Duodenal mucosa (tissue), 2 donors: ENCODE measurements around the gene PPARG.

Experiments
- H3K27ac ChIP-seq: one replicate; pipeline ENCODE4 v1.7.0; 2013; ENCODE audit warnings: low read depth, low read length
- H3K27me3 ChIP-seq, 2 donors: one replicate each; pipeline ENCODE4 v1.7.0; 2013; ENCODE audit warnings: low read length in 2 of 2, control low read depth in 1 of 2; ENCODE audit not compliant: insufficient read depth in 2 of 2, control insufficient read depth in 1 of 2
- H3K36me3 ChIP-seq, 2 donors: one replicate each; pipeline ENCODE4 v1.7.0; 2013; ENCODE audit warnings: low read length in 2 of 2, control low read depth in 1 of 2; ENCODE audit not compliant: insufficient read depth in 2 of 2, control insufficient read depth in 1 of 2
- H3K4me1 ChIP-seq, 2 donors: one replicate each; pipeline ENCODE4 v1.7.0; 2013; ENCODE audit warnings: low read length in 2 of 2, control low read depth in 1 of 2; ENCODE audit not compliant: insufficient read depth in 2 of 2, control insufficient read depth in 1 of 2
- H3K4me3 ChIP-seq, 2 donors: one replicate each; pipeline ENCODE4 v1.7.0; 2013; ENCODE audit warnings: low read length in 2 of 2, low read depth in 1 of 2
- H3K9ac ChIP-seq, 2 donors: one replicate each; pipeline ENCODE4 v1.7.0; 2013; ENCODE audit warnings: low read length in 2 of 2, low read depth in 1 of 2
- H3K9me3 ChIP-seq, 2 donors: one replicate each; pipeline ENCODE4 v1.7.0; 2013; ENCODE audit warnings: low read length in 2 of 2, control low read depth in 1 of 2; ENCODE audit not compliant: control insufficient read depth in 1 of 2

PPARG gene

DNA sequence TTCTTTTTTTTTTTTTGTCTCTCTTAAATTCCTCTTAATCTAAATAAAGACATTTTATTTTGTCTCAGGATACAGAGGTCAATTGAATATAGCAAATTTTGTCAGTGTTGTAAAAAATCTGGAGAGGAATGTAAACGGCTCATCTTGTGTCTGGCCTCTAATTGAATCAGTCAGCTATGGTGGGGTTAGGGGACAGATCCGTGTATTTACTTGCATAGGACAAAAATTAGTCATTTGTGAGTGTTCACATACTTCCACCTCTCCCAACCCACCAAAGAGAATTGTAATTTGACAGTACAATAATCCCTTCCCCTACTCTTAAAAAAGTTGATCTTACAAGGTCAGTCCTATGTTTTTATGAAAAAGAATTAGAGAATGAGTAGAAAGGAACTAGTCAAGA is 18.3 kb downstream of the PPARG start:
- Histone ChIP-seq H3K27ac (no peak overlapping the region), H3K27me3 (no peaks in the 10 kb centered on the region), H3K4me1 (peaks cover under 1 to 6% of the 10 kb centered on the region in 2 donors), H3K36me3 (no peaks in the 10 kb centered on the region), H3K4me3 (no peak overlapping the region), H3K9ac (no peak overlapping the region), H3K9me3 (no peaks in the 10 kb centered on the region)

DNA sequence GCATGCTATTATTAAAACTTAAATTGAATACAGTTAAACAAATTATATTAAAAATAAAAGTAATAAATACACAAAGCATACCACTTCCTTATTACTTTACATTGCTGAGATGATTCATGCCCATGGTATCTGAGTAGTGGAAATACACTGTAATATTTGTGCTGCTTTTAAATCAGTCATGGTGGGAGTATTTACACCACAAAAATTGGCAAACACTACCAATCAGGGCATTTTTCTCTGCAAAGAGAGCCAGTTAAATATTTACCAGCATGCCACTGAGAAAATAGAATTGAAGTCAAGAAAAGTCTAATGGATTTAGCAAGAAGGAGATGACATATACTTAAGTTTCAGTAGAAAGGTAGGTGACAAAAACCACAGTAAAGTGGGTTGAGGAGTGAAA is 19.6 kb downstream of the PPARG start:
- H3K27ac ChIP-seq: no peak overlapping the region
- H3K9me3 ChIP-seq: no peaks in the 10 kb centered on the region
- no peak overlapping the region for H3K9ac ChIP-seq
- H3K4me3 ChIP-seq: no peak overlapping the region
- no peaks in the 10 kb centered on the region for H3K36me3 ChIP-seq
- H3K27me3 ChIP-seq: no peaks in the 10 kb centered on the region
- H3K4me1 ChIP-seq: peaks cover 0 to 5% of the 10 kb centered on the region in 2 donors

DNA sequence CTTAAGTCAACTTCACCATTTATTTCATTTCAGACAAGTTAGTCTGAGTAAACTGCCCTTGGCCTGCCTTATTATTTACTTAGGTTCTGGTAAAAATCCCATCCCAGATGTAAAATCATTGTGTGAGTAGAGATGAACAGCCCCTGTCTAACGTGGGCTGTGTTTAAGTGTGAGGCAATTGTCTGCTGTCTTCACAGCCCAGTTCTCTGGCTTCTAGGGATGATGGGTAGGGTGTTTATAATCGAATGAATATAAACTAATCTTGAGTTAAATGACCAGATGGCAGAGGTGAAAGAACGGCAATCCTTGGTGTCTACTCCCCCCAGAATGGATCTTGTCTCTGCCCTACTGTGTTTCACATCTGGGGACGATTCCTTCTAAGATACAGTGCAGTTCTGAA is 20.8 kb downstream of the PPARG start:
- H3K27me3 ChIP-seq: no peaks in the 10 kb centered on the region
- no peak overlapping the region for H3K4me3 ChIP-seq
- no peak overlapping the region for H3K9ac ChIP-seq
- no peaks in the 10 kb centered on the region for H3K9me3 ChIP-seq
- no peak overlapping the region for H3K27ac ChIP-seq
- H3K4me1 ChIP-seq: peaks cover 0 to 5% of the 10 kb centered on the region in 2 donors
- H3K36me3 ChIP-seq: no peaks in the 10 kb centered on the region

DNA sequence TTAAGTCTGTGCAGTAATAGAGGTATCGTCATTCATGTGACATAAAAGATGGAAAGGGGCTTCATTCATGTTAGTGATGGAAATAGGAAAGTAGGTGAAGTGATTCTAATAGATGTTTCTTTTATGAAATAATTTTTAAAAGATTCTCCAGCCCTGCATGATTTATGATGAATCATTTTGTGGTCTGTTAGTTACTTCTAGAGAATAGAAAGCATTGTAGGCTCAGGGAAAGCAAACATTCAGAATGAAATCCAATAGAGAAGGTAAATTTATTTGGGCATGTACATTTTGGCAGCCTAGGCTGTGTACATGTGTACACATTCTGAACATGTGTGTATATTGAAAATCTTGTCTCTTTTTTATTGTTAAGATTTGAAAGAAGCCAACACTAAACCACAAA is 23.1 kb downstream of the PPARG start:
- Histone ChIP-seq H3K4me3 (no peak overlapping the region), H3K4me1 (peaks cover 0 to 5% of the 10 kb centered on the region in 2 donors), H3K9me3 (no peaks in the 10 kb centered on the region), H3K27me3 (no peaks in the 10 kb centered on the region), H3K36me3 (no peaks in the 10 kb centered on the region), H3K9ac (no peak overlapping the region), H3K27ac (no peak overlapping the region)

DNA sequence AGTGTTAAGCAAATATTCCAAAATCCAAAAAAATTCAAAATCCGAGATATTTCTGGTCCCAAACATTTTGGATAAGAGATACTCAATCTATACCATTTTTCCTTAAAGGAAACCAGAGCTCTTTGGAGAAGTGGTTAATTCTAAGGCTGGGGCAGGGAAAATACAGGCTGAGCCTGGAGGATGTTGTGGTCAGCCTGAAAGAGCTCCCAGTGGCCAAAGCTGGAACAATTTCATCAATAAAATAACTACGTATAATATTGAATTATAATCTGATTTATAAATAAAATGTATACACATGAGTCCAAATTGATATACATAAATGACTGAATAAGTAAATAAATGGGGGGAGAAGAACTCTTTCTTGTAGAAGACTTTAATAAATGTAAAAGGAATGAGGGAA is 24.6 kb downstream of the PPARG start:
- H3K4me1 ChIP-seq: no peaks in the 10 kb centered on the region

DNA sequence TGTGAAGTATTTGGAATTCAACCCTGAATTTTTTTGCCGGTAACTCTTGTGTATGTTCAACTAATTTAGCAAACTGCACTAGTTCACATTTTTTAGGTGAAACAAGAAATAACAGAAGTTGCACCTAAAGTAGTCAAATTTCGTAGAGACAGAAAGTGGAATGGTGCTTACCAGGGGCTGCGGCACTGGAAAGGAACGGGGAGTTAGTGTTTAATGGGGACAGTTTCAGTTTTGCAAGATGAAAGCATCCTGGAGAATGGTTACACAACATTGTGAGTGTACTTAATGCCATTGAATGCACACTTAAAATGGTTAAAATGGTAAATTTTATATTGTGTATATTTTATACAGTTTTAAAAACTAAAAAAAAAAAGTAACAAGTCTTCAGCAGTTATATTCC is 27.4 kb downstream of the PPARG start:
- no peaks in the 10 kb centered on the region for H3K4me1 ChIP-seq
- no peaks in the 10 kb centered on the region for H3K9me3 ChIP-seq
- no peaks in the 10 kb centered on the region for H3K36me3 ChIP-seq
- H3K27ac ChIP-seq: no peak overlapping the region
- H3K9ac ChIP-seq: no peak overlapping the region
- no peak overlapping the region for H3K4me3 ChIP-seq
- no peaks in the 10 kb centered on the region for H3K27me3 ChIP-seq

More for the DNA sequence above, 24.6 kb downstream of the PPARG start:
- Histone ChIP-seq H3K9me3 (no peaks in the 10 kb centered on the region), H3K36me3 (no peaks in the 10 kb centered on the region), H3K4me3 (no peak overlapping the region), H3K27me3 (no peaks in the 10 kb centered on the region), H3K9ac (no peak overlapping the region), H3K27ac (no peak overlapping the region)

DNA sequence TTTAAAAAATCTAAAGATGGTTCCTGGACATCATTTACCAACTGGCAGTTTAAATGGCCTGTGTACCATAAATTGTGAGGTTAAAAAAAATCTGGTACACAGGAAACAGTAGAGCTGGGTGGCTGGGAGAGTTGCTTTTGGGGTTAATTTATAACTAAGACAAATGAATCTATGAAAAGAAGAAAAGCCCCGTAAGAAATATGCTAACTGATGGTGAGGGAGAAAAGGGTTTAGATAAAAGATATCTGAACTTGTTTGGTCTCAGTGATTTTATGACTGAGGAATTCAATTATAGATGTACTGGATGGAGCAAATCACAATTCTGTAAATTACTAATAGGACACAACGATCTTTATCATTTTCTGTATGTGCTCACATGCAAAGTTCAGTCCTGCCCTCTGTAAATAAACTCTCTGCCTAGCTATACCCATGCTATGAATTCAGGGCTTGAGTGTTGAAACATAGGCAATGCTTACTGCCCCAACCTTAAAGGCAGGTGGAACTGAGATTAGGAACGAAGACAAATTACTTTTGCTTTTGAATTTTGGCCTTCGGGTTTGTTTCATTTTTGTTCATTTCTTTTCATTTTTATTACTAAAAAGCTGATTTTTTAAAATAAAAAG is 28.0 kb downstream of the PPARG start:
- no peak overlapping the region for H3K27ac ChIP-seq
- no peak overlapping the region for H3K9ac ChIP-seq
- no peaks in the 10 kb centered on the region for H3K27me3 ChIP-seq
- H3K9me3 ChIP-seq: no peaks in the 10 kb centered on the region
- H3K4me3 ChIP-seq: peak overlapping the region; percentile 1 to 3
- no peaks in the 10 kb centered on the region for H3K4me1 ChIP-seq
- H3K36me3 ChIP-seq: no peaks in the 10 kb centered on the region

DNA sequence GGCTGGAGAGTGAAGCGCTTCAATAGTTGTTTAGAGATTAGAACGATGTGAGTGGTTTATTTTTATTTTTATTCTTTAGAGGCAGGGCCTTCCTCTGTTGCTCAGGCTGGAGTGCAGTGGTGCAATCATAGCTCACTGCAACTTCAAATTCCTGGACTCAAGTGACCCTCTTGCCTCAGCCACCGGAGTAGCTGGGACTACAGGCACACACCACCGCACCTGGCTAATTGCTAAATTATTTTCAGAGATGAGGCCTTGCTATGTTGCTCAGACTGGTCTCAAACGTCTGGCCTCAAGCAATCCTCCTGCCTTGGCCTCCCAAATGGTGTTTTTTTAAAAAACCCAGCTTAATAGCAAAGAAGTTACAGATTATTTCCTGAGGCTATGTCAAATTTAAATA is 29.0 kb downstream of the PPARG start:
- H3K9me3 ChIP-seq: no peaks in the 10 kb centered on the region
- H3K27me3 ChIP-seq: no peaks in the 10 kb centered on the region
- H3K4me1 ChIP-seq: no peaks in the 10 kb centered on the region
- H3K4me3 ChIP-seq: no peak overlapping the region
- no peak overlapping the region for H3K27ac ChIP-seq
- no peaks in the 10 kb centered on the region for H3K36me3 ChIP-seq
- H3K9ac ChIP-seq: no peak overlapping the region

DNA sequence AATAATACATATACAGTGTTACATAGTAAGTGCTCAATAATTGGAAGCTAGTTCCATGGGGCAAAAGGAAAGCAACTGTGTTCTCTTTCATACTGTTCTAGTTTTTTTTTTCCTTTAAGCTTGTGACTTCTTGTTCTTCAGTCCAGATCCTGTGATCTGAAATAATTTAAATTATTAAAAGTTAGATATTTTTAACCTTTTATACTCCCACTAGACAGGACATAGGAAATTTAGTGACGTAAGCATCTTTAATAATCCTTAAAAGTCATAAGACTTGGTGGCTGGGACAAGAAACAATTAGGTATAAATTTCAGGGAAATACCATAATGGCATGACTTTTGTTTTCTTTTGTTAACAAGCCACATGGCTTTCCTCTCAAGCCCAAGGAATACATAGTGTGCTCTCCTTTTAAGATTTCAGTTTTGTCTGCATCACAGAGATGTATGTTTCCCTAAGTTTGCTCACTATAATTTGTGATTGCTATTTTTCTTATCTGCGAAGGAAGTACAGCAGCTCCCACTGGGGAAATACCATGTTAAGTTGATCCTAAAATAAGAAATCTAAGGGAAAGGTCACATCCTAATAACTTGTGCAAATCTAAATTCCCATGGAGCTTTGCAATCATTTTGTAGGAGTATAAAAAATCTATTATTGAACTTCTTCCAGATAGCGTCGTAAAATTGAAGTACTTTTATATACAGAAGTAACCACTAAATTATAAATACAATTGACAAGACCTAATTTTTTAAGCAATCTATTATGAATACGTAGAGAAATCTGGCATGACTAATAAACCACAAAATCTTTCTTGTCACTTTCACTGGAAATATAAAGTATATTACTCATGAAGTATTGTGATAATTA is 30.1 kb downstream of the PPARG start:
- H3K4me1 ChIP-seq: no peaks in the 10 kb centered on the region
- no peaks in the 10 kb centered on the region for H3K36me3 ChIP-seq
- H3K27me3 ChIP-seq: no peaks in the 10 kb centered on the region
- no peak overlapping the region for H3K4me3 ChIP-seq
- no peak overlapping the region for H3K27ac ChIP-seq
- no peak overlapping the region for H3K9ac ChIP-seq
- no peaks in the 10 kb centered on the region for H3K9me3 ChIP-seq

DNA sequence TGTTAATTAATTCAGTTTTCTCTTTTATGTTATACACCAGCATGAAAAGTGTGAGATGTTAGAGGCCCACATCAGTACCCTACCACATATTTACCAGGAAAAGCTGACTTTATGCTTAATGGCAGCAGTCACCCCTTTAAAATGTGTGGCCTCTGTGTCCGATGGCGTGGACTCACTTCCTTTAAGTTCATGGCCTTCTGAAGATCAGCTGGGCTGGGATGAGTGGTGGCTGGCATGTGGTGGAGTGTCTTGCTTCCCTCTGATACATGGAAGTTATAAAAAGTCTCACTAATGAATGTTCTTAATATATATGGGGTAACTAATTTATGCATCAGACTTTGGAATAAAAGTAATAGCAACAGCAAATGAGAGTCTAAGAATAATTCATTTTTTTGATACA is 32.1 kb downstream of the PPARG start:
- H3K4me3 ChIP-seq: no peak overlapping the region

More for the DNA sequence above, 32.1 kb downstream of the PPARG start:
- H3K27ac ChIP-seq: no peak overlapping the region
- H3K9me3 ChIP-seq: no peaks in the 10 kb centered on the region
- H3K4me1 ChIP-seq: no peaks in the 10 kb centered on the region
- H3K9ac ChIP-seq: no peak overlapping the region
- H3K27me3 ChIP-seq: no peaks in the 10 kb centered on the region
- H3K36me3 ChIP-seq: no peaks in the 10 kb centered on the region
